GM18505 (cell line): ENCODE data around the gene PIAS2.
"Not testable (repeated sequence)": the region's sequence is repeated elsewhere in the genome, so short reads cannot be mapped to it uniquely, and the experiment has no call there.

Source experiments
- ATAC-seq: cut with Tn5 transposase; IDR thresholded peaks from one replicate; pipeline ENCODE4 v1.9.1; 2021; ENCODE audit not compliant: unreplicated experiment
- POLR2A ChIP-seq: IDR thresholded peaks from 4 replicates; pipeline ENCODE4 v1.6.1; 2011; ENCODE audit warnings: borderline replicate concordance; ENCODE audit not compliant: insufficient read depth, insufficient read length; ENCODE audit errors: extremely low read depth

PIAS2 gene

DNA sequence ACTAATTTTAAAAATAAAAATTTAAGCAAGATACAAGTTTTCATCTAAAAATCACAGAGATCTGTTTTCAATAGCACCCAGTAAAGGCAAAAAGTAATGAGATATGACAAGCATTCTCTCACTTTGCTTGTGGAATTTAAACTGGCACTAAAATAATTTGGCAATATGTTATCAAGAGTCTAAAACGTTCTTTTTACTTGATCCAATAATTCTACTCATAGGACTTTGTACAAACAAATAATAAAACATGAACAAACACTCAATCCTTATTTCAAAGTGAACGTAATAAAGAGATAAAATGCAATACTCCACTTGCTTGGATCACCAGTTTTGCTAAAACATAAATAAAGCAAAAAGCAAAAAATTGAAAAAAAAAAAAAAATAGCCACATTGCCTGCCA, 30.4 kb downstream of the PIAS2 start:
- no peak for ATAC-seq
- no peak for TF ChIP-seq POLR2A

DNA sequence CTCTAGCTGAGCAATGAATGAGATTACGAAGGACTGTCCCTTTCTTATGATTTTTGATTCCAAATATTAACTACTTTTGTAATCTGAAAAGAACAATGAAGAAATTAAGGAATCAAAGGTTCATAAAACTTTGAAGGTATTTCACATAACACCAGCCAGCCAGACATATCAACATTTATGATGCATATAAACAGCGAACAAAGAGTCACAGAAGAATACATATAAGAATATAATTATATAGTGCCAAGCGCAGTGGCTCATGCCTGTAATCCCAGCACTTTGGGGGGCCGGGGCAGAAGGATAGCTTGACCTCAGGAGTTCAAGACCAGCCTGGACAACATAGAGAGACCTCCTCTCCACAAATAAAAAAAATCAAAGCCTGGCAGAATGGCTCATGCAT, 34.1 kb downstream of the PIAS2 start:
- TF ChIP-seq POLR2A: no peak
- no peak for ATAC-seq

DNA sequence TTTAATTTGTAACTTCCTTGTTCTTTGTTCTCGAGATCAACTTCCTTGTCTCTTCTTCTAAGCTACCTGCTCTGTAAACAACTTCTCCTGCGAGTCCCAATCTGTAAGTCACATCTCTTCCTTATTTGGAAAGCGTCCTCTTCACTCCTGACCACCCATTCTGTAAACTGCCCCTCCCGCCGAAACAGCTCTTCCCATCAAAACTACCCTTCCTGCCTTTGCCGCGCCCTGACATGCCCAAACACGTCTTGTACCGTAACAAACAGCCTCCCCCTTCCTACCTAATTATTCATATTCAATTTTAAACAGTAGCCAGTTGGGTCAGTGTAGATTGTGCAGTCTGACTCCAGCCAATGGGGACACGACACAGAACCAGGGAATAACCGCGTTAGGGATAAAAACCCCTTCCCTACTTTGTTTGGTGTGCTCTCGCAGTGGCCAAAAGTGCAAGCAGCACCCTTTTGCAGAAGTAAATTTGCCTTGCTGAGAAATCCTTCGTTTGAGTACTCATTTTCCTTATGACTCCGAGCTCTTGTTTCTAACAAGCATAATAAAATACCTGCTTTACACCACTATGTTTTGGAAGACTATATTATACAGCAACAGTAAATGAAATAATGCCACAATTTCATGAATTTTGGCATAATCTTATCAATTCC, 39.8 kb downstream of the PIAS2 start:
- no peak for ATAC-seq

DNA sequence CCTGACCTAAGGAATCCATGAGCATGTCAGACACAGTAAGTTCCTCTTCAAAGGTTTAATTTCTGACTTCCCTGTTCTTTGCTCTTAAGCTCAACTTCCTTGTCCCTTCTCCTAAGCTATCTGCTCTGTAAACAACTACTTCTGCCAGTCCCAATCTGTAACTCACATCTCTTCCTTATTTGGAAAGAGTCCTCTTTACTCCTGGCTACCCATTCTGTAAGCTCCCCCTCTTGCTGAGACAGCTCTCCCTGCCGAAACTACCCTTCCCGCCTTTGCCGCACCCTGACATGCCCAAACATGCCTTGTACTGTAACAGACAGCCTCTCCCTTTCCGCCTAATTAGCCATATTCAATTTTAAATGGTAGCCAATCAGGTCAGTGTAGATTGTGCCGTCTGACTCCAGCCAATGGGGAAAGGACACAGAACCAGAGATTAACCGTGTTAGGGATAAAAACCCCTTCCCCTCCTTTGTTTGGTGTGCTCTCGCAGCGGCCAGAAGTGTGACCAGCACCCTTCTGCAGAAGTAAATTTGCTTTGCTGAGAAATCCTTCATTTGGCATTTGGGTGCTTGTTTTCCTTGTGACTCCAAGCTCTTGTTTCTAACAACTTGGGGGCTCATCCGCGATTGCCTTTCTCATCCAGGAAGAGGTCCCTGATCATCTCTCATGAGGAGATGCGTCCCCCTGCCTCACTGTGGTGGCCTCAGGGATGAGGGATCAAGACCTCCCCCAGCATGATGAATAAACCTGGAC, 49.0 kb downstream of the PIAS2 start:
- no peak for ATAC-seq

More for the DNA sequence above, 39.8 kb downstream of the PIAS2 start:
- TF ChIP-seq POLR2A: no peak

DNA sequence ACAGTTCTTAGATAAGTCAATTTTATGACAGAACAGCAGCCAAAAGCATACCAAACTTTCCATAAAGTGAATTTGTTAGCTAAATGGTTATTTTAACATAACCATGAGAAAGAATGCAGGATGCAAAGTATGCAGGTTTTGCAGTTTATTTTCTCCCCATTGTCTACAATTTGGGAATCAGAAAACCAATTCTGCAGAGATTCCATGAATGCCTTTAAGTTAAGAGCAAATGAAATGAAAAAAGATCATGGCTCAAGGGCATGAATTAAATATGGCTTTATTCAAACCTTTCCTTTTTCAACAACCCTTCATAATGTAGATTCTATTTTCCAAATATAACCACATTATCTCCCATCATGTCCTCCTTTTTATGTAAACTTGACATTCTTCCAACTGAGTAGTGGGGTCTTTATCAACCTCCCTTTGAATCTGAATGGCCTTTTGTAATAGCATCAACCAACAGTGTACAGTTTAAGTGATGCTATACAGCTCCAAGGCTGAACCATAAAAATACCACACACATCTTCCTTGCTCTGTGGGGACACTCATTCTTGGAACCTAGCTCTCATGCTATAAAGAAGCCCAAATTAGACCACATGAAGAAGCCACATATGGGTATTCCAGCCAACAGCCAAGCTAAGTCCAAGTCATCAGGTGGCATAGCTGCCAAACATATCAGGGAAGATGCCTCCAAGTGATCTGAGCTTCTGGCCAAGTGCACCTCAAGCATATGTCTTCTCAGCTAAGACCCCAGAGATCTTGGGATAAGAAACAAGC, 49.8 kb downstream of the PIAS2 start:
- no peak for TF ChIP-seq POLR2A
- ATAC-seq: no peak

More for the DNA sequence above, 49.0 kb downstream of the PIAS2 start:
- TF ChIP-seq POLR2A: no peak

DNA sequence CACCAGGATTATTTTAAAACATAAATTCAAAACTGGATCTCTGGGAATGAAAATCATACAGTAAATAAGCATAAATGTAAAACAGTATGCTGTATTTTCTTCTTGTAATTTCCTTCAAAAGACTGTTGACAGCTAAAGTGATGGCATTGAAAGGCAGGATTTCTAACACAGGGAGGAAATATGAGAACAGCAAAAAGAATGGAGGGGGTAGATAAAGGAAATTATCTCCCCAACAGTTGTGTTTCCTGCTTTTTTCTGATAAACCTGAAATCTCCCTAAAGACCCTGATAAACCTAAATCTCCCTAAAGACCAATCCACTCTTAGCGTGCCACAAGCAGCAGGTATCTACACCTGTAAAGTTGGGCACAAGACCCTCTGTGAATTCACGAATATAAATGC, 50.8 kb downstream of the PIAS2 start:
- ATAC-seq: no peak
- no peak for TF ChIP-seq POLR2A

DNA sequence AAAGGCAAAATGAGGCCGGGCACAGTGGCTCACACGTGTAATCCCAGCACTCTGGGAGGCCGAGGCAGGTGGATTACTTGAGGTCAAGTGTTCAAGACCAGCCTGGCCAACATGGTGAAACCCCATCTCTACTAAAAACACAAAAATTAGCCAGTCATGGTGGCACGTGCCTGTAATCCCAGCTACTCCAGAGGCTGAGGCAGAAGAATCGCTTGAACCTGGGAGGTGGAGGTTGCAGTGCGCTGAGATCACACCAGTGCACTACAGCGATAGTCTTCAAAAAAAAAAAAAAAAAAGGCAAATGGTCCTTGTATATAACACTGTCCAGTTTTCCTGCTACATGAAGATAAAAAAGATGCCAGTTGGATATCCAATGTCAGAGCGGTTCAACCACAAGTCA, 52.1 kb downstream of the PIAS2 start:
- ATAC-seq: not testable (repeated sequence)

DNA sequence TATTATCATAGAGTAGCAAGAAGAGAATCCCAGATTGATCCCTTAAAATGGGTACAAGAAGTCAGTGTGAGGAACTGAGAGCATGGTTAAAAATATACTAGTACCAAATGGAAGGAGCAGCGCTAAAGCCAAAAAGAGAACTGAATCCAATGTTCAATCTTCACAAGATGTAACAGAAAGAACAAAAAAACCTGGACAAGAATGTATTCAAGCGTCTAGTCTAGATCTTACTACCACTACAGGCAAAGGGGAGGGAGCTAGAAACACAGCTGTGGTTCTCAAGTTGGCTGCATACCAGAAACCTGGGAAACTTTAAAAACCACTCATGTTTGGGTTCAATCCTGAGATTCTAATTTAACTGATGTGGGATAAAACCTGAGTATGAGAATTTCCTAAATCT, 57.5 kb downstream of the PIAS2 start:
- no peak for TF ChIP-seq POLR2A
- peak; percentile 70 for ATAC-seq

DNA sequence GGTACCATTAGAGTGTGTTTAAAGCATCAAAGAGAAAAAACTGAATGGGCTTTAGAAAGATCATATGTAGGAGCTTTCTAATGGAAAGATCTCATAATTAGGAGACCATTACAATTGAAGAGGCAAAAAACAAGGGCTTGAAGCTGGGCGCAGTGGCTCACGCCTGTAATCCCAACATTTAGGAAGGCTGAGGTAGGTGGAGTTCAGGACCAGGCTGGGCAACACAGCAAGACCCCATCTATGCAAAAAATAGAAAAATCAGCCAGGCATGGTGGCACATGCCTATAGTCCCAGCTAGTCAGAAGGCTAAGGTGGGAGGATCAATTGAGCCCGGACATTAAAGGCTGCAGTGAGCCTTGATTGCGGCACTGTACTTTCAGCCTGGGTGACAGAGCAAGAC, 59.0 kb downstream of the PIAS2 start:
- TF ChIP-seq POLR2A: no peak
- ATAC-seq: no peak

DNA sequence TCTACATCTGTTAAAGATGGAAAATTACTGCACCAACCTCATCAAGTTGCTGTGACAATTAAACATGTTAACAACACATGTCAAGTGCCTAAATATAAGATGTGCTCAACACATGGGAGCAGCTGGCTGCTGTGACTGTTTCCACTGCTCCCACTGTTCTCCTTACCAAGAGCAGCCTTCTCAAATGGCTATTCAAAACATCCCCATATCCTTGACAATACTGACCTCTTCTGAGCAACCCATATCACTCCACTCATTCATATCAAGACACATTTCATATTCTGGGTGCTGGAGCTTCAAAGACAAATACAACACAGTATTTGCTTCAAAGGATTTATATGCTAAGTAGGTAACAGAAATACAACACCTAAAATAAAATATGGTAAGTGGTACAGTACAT, 60.3 kb downstream of the PIAS2 start:
- ATAC-seq: no peak
- no peak for TF ChIP-seq POLR2A

DNA sequence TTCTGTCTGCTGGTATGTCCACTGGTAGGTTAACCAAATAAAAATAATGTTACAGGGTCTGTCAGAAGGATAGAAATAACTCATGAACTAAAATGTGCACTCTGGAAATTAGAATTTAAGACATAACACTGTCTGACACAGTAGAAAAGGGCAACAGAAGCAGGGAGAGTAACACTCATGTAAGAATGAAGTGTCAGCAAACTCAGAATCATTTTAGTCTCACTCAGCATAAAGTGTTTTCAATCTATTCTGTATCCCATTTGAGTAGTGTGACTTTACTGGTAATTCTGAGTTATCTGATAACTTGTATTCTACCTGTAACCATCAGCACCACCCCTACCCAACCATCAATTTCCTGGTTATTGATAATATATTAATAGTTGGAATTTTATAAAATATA, 68.3 kb downstream of the PIAS2 start:
- no peak for ATAC-seq
- no peak for TF ChIP-seq POLR2A

DNA sequence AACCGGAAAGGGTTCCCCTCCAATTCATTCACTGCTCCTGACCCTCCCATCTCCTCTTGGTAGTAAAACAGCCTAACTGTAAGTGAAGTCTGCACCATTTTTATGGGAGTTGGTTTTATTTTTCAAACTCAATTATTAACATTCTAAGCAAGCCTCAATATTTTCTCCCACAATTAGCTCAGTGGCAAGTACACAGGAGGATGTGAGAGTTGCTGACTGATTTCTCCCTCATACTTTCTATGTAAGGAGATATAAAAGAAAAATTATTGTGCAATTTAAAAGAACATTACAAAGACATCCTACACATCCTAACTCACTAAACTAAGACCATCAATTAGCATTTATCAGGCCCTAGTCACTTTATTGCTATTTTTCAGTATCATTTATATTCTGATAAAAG, 73.9 kb downstream of the PIAS2 start:
- TF ChIP-seq POLR2A: no peak
- no peak for ATAC-seq

DNA sequence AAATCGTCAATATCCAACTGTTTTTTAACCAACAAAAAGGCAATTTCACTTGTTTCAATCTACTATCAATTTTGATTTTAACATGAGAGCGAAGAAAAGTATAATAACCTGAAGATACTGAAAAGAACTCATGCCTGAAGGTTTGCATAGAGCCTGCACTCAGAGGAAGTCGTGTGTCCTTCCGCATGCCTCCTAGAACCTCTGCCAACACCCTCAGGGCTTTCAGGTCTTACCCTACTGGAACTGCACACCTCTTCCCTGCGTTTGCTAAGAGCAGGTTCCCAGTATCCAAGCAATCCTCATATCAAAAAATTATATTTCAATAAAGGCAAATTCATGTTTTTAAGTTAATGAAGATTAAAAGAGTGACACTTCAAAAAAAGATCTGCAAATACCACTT, 74.7 kb downstream of the PIAS2 start:
- ATAC-seq: no peak
- no peak for TF ChIP-seq POLR2A

DNA sequence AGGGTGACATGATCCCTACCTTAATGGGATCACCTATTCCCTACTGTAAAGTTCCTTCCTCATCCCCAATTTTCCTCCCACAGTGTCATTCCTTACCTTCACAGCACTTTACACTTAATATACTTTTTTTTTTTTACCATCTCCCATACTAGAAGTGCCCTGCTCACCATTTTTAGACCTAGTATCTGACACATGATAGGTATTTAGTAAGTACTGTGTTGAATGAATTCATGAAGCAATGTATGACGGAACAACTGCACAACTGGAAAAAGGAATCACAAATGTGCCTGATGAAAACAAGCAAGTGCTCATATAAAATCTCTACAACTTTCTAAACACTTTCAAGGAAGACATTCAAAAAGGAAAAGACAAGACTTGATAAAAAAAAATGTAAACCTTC, 83.4 kb downstream of the PIAS2 start:
- no peak for TF ChIP-seq POLR2A
- ATAC-seq: no peak
